GM18867 (cell line): ENCODE data around the gene TP73.

Experiments
- ATAC-seq: cut with Tn5 transposase; IDR thresholded peaks from one replicate; pipeline ENCODE4 v1.9.1; 2021; ENCODE audit warnings: mild to moderate bottlenecking, moderate library complexity; ENCODE audit not compliant: unreplicated experiment

Gene TP73

GRCh38 chr1:3651026-3651929 lies 1.0 kb upstream of the TP73 start:
- no peak for ATAC-seq

DNA sequence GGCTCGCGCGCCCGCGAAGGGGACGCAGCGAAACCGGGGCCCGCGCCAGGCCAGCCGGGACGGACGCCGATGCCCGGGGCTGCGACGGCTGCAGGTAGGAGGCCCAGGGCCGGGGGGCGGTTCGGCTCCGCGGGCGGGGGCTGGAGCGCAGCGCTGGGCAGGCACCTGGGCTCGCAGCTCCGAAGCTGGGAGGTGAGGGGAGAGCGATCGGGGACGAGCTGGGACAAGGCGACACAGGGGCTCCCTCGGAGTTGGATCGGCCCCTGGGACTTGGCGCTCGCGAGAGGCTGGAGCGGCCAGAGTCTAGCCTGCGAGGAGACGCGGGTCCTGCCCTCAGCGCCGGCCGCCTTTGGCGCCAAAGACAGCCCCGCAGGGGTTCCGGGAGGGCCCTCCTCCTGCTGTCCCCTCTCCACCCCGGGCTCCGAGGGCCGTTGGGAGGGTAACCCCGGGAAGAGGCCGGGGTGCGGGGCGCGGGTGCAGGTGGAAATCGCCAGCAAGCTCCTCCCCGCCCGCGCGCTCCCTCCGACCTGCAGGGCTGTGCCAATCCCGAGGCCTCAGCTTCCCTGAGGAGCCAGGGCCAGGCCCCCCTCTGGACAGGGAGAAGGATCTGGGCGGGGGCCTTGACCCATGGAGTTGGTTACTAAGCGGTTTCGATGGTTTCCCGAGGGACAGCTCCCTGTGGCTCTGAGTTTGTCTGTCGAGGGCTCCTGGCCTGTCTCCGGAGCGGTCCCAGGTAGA lies 401 bp downstream of the TP73 start:
- ATAC-seq: no peak

- ATAC-seq: no peak
These were observed 936 bp downstream of the TP73 start for GRCh38 chr1:3653286-3653618.

DNA sequence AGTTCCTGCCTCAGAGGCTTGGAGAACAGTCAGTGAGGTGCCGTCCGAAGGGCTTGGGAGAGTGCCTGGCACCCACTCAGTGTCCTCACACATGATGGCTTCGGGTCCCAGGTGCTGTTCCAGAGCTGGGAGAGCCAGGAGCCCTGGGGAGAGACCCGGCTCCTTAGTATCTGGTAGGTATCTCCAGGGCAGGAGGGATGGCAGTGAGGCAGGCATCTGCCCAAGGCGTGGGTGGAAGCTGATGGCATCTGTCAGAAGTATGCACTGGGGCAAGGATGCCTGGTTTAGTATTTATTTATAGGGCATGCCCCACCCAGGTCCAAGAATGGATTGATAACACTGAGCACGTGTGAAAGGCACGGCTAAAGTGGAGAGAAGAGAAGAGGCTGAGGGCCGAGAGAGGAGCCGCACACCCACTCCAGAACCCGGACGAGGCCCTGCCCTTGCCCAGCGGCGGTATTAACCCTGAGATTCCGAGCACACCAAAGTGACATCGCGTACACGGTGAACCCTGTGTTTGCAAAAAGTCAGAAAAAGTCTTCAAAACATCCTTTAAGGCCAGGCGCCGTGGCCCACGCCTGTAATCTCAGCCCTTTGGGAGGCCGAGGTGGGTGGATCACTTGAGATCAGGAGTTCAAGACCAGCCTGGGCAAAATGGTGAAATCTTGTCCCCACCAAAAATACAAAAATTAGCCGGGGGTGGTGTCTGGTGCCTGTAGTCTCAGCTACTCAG lies 2.4 kb downstream of the TP73 start:
- no peak for ATAC-seq

DNA sequence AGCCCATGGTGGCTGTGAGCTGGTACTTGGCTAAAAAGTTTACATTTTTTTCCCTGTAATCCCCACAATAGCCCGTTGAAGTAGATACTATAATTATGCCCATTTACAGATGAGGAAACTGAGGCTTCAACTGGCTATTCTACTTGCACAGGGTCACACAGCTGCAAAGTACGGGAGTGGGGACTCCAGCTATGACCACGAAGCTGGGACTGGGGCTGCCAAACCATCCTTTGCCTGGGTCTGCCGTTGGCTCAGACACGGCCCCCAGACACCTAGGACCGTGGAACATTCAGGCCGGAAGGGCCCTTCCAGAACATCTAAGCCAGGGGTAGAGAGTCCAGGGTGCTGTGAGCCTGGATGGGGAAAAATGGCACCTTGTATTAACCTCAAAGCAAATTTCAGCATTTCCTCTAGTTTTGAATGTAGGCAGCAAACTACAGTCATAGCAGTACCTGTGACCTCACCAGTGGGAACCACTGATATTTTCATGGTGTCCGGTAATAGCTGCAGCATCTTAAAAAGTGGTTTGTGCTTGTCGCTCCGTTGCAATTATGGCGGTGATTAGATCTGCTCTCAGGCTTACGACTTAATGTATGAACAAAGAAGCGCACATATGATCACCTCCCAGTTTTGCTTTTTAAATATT lies 4.3 kb downstream of the TP73 start:
- peak; percentile 55 for ATAC-seq

DNA sequence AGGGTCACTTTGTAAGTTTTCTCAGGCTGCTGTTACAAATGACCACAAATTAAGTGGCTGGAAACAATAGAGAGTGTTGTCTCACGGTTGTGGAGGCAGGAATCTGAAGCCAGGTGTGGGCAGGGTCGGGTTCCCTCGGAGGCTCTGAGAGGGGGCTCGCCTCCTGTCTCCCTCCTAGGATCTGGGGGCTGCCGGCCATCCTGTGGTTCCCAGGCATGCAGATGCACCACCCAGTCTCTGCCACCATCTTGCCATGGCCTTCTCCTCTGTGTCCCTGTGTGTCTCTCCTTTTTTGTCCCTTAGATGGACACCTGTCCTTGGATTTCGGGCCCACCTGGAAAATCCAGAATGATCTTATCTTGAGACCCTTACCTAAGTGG lies 4.8 kb downstream of the TP73 start:
- ATAC-seq: peak; percentile 16

DNA sequence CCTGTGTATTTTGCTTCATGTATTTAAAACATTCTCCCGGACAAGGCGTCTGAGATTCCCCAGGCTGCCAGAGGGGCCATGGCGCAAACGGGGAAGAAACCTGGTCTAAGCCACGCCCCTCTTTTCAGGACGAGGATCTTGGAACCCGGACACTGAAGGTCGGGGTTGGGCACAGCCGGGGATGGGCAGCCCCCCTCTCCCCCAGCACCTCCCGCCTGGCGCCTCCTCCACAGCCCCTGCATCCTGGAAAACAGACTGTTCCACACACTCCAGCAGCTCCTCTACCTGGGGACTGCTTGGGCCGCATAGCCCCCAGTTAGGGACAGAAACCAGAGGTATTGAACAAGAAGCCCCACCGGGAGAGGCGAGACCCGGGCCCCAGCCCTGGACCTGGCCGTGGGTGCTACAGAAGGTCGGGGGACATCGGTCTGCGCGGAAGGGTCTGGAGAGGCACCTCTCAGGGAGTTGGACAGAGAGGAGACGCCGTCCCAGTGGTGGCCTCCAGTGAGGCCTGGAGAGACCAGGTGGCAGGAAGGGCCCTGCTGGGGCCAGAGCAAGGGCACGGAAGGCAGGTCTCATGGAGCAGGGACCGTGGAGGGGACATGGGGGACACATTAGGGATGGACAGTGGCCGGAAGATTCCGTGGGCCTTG lies 5.4 kb downstream of the TP73 start:
- no peak for ATAC-seq

DNA sequence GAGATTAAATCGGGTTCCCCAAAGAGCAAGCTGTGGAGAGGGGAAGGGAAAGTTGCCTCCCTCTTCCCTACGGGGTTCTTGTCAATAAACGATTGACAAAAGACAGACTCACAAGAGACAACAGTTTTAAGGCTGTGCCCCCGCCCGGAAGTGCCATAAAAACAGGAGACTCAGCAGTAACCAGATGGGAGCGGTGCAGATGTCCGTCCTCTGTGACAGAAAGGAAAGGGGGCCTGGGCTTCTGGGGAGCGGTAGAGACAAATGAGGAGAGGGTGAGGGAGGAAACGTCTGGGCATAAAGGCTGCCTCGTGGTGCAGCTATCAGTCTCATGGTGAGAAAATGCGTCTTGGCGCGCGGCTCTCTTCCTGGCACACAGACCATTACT lies 5.9 kb downstream of the TP73 start:
- ATAC-seq: no peak

- no peak for ATAC-seq
These were observed 6.8 kb downstream of the TP73 start for GRCh38 chr1:3659093-3659492.

DNA sequence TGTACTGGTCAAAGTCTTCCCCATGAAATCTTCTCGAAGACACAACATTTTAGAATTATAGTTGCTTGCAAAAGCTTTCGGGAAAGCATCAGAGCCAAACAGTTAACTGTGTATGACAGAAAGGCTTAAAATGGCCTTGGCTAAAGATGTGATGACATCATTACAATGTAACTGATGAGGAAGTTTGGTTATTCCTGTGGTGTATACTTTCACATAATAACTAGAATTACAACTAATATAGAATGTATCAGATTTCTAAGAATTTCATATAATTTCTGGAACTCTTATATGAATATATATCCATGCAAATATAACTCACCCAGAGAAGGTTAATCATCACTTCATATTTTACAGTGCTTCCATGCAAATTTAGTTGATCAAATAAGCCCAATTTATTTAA lies 8.4 kb downstream of the TP73 start:
- ATAC-seq: no peak

DNA sequence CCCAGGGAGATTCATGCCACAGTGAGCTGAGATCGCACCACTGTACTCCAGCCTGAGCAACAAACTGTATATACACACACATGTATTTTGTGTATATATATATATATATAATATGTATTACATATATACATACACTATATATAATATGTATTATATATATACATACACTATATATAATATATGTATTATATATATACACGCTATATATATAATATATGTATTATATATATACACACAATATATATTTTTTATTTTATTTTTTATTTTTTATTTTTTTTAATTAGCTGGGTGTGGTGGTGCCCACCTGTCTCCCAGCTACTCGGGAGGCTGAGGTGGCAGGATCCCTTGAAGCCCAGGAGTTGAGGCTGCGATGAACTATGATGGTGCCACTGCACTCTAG lies 9.3 kb downstream of the TP73 start:
- ATAC-seq: no peak

DNA sequence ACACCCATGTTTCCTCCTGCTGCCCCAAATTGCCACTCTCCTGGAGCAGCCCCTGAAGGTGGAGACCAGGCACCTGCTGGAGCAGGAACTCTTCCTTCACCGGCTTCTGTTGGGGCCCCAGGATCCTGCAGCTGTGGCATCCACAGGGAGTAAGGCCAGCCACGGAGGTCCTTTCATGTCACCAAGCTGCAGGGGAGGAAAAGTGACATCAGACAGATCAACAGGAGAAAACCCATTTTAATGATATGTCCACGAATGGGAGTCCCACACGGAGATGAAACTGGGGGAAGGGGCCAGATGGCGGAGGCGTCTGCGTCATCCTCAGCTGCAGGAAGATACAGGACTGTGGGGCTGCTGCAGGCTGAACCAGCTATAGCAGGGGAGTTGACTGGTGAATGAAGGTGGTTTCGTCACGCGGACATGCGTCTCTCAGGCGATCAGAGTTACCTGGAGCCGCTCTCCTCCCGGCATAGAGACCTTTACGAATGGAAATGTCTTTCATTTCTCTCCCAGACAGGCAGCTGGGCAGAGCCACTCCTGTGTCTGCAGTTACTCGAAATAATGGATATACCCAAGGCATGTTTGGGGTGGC lies 9.9 kb downstream of the TP73 start:
- ATAC-seq: no peak

DNA sequence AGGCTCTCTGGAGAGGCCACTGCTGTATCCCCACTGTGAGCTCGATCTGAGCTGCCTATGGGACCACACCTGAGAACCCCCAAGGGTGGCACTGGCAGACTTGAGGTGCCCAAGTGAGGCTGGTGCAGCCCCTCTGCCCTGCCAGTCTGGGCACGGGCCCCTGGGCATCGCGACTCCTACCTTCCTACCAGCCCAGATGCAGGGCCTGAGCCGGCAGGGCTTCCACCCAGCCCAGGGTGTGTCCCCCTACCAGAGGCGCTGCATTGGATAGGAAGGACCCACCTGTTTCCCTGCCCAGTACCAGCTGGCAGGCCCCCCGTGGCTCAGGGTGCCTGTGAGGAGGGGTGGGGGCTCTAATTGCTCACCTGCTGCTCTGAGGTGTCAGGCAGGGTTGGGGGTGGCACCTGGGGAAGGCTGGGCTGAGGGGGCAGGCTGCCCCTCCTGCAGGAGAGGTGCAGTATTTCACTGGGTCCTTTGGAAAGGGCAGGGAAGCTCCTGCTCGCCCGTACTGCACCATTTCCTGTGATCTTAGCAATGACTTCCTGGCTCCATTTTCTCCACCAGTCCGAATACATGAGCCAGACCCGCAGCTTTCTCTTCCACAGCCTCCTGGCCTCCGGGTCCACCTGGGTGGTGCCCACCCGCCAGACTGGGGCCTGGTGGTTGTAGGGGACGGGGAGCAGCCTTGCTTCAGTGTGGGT lies 11.8 kb downstream of the TP73 start:
- no peak for ATAC-seq

- no peak for ATAC-seq
These were observed 12.5 kb downstream of the TP73 start for GRCh38 chr1:3664700-3665375.

GRCh38 chr1:3668148-3668547 lies 15.8 kb downstream of the TP73 start:
- ATAC-seq: no peak

- no peak for ATAC-seq
These were observed 16.4 kb downstream of the TP73 start for GRCh38 chr1:3668585-3669300.

DNA sequence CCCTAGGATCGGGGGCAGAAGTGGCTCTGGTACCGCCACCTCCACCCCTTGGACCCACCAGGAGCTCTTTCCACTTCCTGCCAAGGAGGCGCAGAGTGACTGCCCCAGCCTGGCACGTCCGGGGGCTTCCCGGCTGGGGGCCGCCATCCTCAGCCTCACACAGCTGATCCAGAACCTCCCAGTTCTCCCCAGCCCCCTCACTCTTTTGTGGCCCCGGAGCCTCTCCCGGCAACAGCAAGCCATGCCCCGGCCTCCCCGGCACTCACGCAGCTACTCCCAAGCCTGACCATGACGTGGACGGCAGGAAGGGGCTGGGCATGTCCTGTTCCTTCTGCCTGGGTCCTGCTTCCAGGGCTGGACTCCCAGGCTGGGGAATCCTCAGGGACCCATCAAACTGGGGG lies 17.1 kb downstream of the TP73 start:
- no peak for ATAC-seq

DNA sequence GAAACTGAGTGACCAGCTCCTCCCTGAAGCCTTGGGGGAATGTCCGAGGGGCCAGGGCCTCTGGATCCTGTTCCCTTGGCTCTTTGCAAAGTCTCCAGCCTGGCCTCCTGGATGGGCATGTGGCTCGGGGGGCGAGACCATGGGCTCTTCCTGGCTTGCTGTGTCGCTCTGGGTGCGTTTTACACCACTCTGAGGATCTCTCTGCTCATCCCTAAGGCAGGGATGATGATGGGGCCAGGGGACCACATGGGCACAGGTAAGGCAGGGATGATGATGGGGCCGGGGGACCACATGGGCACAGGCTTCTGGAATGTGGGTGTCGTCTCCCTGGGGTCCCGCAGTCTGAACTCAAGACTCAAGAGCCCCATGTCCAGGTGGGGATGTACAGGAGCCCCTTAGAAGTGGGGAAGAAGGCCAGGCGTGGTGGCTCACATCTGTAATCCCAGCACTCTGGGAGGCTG lies 17.7 kb downstream of the TP73 start:
- ATAC-seq: no peak
